Measurements from ENCODE around the gene ATP5IF1.

The ATP5IF1 gene

DNA sequence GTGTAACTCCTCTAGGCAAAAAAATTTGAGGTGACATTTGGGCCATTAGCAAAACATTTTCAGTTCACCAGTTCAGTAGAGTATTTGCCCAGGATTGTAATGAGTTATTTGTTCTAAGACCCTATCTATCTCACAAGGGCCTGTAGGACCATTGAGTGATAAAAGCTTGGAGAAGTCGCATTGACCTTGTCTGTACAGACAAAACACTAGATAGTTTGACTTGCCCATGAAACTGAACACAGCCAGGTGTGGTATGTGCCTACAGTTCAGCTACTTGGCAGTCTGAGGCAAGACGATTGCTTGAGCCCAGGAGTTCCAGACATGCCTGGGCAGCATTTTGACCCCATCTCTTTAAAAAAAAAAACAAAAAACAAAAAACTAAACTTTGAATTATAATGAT lies 3.1 kb downstream of the ATP5IF1 start:
- no peak for DNase-seq

DNA sequence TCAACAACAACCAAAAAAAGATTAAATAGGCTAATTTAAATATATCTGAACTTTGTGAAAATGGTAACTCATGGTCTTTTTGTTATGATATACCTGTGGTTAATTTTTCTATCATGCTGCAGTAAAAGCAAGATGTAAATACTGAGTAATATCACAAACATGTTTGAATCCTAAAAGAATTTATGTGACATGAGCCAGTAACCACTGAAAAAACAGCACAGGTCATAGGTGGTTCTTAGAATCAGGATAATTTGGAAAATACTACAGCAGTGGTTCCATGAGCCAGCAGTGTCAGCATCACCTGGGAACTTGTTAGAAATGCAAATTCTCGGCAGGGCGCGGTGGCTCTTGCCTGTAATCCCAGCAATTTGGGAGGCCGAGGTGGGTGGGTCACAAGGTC lies 4.1 kb downstream of the ATP5IF1 start:
- DNase-seq: no peak

DNA sequence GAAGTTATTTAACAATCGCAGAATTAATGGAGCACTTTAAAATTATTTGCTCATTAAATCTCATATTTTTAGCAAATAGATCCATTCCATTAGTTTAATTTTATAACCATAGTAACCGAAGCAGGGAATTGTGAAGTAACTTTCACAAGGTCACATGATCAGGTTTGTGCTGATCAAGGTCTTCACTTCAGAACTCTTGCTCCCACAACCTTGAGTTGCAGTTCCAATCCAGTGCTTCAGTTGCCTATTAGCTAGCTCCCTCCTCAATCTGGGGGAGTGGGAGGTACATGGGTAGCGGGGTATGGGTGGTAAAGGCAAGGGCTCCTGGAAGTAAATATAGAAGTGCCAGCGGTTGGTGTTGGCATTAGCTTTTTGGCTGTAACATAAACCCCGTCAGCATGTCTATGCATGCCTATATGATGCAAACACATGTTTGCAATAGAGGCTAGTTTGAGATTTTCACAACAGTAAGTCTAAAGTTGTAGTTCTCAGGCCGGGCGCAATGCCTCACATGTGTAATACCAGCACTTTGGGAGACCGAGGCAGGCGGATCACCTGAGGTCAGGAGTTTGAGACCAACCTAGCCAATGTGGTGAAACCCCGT lies 5.8 kb downstream of the ATP5IF1 start:
- no peak for DNase-seq

DNA sequence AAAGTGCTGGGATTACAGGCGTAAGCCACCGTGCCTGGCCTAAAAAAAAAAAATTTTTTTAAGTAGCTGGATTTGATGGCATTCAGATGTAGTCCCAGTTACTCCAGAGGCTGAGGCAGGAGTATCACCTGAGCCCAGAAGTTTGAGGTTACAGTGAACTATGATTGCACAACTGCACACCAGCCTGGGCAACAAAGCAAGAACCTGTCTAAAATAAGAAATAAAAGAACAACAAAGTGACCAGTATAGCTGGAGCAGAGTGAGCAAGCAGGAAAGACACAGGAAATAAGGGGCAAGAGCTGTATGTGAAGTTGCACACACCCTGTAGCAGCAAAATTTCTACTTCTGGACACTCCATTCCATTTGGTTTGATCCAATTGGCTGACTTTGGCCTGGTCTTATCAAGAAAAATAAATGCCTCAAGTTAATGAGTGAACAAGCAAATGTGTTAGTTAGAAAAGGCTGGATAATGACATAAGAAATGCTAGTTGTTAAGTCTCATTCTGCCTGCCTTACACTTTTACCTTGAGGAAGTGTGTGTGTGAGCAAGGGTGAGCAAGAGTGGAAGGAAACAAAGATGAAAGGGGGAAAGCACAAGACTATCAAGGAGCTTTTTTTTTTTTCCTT lies 7.9 kb downstream of the ATP5IF1 start:
- DNase-seq: no peak

DNA sequence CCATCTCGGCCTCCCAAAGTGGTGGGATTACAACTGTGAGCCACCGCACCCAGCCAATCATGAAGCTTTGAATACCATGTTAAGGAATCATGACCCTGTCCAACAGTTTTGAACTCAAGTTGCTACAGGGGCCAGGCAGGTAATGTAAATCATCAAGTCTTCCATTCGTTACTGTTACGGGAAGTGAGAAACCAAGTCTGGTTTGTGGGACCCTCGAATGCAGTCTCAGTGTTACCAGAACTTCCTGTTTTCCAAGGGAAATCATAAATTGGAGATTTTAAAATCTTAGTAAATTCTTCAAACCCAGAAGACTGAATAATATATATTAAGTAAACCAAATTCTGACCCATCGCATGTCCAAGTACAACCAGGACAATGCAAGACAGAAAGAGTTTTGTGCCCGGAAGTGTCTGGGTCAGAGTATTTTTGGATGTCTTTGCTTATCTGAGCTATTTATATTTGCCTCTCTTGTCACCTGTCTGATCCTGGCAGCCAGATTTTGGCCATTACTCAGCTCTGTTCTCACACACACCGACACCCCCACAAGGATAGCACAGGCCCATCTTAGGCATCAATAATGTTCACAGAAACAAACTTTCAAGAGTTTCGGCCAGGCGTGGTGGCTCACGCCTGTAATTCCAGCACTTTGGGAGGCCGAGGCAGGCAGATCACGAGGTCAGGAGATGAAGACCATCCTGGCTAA lies 8.8 kb downstream of the ATP5IF1 start:
- no peak for DNase-seq

DNA sequence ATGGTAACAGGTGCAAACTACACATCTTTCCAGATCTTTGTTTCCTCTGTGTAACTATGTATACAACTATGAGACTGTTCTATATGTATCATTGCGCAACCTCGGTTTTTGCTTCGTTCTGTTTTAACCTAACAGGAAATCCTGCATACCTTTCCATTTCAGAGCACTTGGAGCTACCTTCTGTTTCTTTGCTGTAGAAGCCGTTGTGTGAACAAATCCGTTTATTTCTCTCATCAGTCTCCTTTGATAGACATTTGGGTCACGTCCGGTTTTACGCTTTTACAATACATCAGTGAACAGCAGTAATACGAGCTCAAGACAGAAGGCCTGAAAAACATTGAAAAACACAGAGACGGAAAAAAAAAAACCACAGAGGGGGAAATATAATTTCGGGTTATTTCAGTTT lies 10.5 kb downstream of the ATP5IF1 start:
- DNase-seq: no peak

DNA sequence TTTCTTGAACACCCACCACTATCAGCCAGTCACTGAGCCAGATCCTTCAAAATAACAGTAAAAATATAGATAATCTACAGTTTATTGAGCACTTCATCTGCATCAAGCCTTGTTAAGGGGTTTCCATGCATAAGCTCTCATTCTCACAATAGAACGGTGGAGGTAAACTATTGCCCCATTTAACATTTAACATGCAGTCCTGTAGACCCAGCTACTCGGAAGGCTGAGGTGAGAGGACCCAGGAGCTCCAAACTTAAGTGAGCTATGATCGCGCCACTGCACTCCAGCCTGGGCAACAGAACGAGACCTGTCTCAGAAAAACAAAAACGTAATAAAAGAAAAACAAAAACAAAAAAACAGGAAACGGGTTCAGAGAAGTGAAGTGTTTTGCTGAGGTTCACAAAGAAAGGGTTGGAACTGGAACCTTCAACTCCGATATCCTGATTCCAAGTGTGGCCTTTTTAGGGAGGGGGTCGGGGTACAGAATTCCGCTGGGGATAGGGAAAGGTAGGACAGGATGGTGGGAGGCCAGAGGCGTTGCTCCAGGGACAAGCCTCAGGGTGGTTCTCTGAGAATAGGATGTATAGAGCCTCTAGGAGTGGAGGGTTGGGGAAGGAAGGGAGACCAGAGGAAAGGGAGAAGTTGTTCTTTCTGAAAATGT lies 11.8 kb downstream of the ATP5IF1 start:
- no peak for DNase-seq

DNA sequence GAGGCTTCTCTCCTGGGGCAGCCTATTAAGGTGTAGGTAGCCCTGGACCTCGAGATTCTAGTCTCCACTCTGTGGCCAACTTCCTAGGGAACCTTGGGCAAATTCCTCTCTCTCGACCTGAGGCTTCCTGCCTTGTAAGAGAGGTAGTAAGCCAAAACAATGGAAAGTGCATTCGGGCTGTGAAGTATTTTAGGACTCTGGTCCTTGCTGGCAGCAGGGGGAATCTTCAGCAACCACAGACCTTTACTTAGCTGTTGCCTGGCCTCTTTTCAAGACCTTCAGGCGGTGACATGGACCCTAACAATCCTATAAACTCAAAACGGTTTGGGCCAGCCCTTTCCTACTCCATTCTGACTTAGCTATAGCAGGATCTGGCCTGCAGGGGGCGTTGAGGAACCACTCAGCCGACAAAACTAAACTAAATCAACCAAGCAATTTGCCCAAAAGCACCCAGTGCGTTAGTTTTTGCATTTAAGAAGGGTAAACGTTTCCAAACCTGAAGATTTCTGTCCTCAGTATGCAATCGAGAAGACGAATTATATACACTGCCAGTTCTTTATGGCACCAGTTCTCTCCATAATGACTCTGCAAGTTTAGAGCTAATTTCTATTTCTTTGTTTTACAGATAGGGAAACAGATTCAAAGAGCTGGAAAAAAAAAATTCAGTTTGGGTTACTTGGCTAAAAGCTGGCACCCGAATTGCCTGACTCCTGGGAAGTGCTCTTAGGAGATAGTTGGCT lies 12.5 kb downstream of the ATP5IF1 start:
- peak; percentile 80 for DNase-seq

DNA sequence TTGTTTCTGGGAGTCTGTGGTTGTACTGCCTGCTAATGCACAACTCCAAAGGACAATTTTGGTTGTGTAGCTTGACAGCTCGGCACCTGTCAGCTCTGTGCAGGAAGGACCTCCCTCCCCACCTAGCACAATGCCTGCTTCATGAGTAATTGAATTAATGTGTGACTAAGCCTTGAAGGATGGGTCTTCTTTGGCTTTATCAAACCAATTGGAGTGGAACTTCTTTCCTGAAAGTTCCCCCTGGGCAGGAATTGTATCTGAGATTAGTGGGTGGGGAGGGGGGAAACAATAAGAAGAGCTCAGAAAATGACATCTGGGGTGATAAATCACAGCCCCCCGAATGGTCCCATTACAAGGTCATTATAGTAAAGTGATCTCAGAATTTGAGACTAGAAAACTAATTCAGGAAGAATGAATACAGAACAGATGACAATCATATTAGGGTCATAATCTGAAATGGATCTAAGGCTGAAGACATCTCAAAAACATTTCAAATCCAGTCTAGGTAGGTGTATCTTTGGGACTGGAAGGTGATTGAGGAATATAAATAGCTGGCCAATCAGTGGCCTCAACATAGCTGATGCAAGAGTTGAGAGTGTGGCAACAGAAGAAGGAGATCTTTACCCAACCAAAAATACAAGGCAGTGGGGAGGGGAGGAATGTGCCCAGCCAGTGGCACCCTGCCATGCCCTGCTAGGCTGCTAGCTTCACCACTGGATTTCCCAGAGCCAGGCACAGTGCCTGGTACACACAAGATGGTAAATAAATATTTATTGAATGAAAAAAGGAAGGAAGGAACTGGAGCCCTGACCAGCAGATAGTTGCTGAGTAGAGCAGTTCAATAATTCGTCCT lies 13.3 kb downstream of the ATP5IF1 start:
- no peak for DNase-seq

DNA sequence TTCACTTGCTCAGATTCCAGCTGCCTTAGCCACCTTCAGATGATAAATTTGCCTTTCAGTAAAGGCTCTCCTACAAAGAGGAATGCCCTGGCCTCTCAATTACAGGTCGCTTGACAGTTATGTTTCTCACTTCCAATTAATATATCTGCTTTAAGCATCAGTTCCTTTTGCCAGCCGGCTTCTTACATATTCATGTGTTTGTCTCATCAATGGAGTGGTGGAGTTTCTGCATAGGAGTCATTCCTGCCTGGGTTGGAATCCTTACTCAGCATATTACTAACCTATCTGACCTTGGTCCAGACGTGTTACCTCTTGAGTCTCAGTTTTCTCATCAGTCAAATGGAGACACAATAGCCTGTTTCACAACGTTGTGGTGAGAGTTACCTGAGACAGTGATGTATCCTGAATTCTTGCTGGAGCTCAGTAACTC lies 14.0 kb downstream of the ATP5IF1 start:
- DNase-seq: no peak

DNA sequence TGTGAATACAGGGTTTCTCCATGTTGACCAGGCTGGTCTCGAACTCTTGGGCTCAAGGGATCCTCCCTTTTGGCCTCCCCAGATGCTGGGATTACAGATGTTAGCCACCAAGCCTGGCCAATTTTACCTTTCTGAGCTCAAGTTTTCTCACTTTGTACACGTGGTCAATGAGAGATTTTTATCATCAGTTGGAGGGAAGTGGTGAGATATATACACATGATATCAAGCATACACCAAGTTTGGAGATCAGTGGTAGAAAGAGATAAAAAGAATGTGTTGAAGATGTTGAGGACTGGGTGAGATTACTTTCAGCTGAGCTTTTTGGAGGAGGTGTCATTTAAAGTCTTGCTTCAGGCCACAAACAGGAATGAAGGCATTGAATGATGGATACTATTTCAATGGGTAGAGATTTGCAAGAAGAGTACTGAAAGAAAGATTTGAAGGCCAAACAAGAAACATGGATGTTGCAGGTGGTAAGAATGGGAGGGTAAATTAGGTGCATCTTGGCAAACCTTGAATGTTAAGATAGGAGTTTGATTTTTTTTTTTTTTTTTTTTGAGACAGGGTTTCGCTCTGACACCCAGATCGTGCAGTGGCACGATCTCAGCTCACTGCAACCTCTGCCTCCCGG lies 20.4 kb downstream of the ATP5IF1 start:
- no peak for DNase-seq

DNA sequence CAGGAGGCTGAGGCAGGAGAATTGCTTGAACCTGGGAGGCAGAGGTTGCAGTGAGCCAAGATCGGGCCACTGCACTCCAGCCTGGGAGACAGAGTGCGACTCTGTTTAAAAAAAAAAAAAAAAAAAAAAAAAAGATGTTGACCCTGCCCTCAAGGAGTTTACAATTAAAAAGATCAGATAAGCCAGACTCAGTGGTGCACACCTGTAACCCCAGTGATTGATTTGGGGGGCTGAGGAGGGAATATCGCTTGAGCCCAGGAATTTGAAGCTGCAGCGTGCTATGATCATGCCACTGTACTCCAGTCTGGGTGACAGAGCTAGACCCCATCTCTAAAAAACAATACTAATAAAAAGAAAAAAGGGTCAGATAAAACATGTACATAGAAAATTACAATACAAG lies 21.8 kb downstream of the ATP5IF1 start:
- DNase-seq: no peak

DNA sequence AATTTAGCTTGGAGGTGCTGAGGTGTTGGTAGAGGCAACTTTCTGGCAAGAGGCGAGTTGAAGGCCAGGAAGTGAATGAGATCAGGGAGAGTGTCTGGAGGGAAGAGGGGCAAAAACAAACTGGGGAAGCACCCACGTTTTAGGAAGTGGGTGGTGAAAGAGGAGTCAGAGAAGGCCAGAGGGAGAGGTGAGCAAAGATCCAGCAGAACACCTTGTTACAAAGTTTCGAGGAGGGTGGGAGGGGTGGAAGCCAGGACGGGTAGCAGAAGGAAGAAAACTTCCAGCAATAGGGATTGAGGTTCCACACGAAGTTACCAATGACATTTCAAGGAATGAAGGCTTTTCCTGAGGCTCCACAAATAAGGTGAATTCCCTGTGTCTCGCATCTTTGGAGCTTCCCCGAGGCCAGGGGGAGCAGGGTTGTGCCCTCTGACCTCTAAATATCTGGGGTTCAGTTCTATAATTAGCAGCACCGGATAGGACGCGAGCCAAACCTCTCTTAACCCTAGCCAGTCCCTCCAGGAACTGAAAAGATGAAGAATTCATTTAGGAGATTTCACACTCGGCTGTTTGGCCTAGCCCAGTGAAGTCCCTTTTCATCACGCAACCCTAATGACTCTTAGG lies 22.8 kb downstream of the ATP5IF1 start:
- DNase-seq: no peak

DNA sequence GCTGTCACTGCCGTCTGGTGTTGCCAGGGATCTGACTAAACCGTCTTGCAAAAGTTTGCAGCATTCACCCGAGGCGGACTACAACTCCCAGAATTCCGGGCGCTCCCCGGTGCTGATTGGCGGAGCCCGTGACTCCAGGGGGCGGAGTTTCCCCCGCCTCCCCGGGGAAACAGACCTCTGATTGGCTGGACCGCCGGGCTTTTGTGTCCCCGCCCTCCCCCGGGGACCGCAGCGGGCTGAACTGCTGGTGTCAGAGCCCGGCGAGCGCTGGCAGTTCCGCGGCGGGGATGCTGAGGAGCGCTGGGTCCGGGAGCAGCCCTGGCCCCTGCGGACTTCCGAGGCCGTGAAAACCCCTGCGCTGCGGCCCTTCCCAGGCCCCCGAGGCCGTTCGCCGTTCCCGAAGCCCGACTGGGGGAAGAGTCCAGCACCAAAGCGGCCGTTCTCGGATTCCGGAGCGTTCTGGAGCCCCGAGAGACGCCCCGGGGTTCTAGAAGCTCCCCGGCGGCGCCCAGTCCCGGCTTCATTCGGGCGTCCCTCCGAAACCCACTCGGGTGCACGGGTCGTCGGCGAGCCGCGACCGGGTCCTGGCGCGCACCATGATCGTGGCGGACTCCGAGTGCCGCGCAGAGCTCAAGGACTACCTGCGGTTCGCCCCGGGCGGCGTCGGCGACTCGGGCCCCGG lies 23.5 kb downstream of the ATP5IF1 start, which contains the start of gene SESN2:
Gene SESN2, plus strand, starts transcription at position 267 of the 682 bp plus-strand sequence. Its CDS starts 330 bp downstream, at position 597.
- DNase-seq: peak; percentile 99

DNA sequence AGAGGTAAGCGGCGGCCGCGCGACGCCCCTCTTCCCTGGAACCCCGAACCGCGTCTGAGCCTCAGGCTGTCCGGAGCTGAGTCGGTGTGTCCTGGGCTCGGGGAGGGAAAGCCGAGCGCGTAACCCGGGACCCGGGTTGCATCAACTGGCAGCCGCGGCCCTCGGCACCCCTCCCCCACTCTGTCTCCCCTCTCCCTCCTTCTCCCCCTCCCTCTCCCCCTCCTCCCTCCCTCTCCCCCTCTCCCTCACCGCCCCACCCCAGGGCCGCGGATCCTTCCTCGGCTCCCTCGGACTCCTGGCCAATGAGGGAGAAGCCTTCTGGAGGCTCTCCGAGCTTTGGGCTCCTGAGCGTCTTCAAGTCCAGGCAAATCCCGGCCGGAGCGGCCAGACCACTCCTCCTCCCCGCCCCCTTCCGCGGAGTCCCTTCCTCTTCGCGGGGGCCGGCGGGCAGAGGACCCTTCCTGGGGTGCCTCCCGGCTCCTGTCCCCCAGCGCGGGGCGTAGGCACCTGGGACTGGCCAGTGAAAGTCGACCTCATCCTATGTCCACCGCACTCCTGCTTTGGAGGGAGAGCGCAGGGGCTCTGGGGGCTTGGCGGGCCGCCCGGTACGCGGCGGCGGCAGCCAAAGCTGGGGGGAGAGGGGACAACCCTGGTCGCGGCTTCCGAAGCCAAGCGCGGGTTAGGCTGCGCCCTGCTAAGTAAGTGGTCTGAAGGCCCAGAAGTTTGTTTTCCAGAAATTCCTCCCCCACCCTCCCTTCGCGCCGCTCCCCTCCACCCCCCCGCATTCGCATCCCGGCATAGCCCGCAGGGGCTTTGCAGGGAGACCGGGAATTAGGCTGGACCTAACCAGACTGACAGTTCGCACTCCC lies 24.2 kb downstream of the ATP5IF1 start:
- DNase-seq: peak; percentile 87

DNA sequence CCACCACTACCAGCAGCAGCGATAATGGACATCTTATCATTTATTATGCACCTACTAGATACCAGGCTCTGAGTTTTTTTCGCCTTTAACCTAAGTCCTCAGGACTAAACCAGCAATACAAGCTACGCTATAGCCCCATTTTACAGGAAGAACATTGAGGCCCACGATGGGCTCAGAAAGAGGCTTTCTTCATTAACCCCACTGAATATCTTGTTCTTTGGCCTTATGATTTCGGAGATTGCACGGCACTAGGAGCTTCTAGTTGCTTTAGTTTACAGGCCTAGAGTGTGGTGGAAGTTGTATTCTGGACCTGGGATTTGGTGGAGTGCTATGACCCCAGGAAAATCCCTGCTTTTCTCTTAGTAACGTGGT lies 24.9 kb downstream of the ATP5IF1 start:
- DNase-seq: no peak

DNA sequence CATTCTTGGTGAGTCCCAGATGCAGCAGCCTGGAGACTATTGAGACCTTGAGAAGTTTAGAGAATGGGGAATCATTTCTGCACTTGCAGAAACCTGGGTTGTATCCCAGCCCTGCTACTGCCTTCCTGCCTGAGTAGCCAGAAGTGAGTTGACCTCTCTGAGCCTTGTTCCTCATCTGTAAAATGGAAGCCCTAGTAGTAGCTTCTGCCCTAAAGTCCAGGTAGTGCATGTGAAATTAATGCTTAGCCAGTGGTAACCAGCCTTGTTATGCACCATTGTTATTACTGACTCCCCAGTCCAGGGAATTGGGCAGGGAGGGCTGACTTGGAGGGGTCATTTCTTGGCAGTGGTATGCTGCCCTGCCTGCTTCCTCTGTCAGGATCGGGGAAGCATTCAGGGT lies 29.0 kb downstream of the ATP5IF1 start:
- DNase-seq: no peak

DNA sequence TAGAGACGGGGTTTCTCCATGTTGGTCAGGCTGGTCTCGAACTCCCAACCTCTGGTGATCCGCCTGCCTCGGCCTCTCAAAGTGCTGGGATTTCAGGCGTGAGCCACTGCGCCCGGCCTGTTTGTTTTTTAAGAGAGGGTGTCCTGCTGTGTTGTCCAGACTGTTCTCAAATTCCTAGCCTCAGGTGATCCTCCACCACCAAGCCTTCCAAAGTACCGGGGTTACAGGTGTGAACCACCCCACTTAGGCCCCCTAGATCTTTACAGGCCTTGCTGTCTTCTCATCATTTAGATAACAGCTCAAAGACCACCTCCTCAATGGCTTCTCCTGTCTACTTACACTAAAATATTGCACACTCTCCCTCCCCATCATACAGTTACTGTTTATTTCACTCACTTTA lies 29.7 kb downstream of the ATP5IF1 start:
- DNase-seq: no peak

DNA sequence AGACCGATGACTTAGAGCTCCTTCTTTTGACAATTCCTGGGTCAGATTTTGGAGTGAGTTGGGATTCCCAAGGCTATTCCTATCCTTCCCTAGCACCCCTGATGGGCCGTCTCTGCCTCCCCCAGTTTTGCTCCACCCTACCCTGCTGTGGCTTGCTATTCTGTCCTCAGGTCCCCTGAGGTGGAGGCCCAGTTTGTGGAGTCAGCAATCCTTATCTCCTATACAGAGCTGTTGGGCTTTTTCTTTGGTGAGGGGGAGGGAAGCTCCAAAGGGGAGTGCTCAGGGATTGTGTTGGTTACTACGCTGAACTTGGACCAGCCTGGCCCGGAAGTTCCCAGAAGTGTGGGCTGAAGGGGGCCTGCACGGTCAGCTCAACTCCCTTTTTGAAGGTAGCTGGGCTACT lies 31.0 kb downstream of the ATP5IF1 start:
- DNase-seq: no peak
